Liver (tissue), 9 donors: ENCODE data around the gene MAGI1. TPM values are rescaled to one million over a fixed set of nuclear protein-coding genes. Genes with fewer than 3 reads are reported as not detected.

Source experiments
- DNase-seq: peaks from one replicate; pipeline ENCODE4 v3.0.0-alpha.2; 2017; ENCODE audit warnings: low spot score
- H3K27ac ChIP-seq, 2 donors: one replicate each; pipeline ENCODE4 v1.7.0; 2013; ENCODE audit warnings: inconsistent platforms in 2 of 2, low read length in 2 of 2, control low read depth in 1 of 2, low read depth in 1 of 2, mild to moderate bottlenecking in 1 of 2
- H3K27me3 ChIP-seq, 4 donors: one replicate each; pipeline versions ENCODE4 v1.6.1 to v1.7.0; 2013; ENCODE audit warnings: low read length in 3 of 4, inconsistent platforms in 1 of 4, mild to moderate bottlenecking in 1 of 4, moderate library complexity in 1 of 4; ENCODE audit not compliant: control insufficient read depth in 4 of 4, insufficient read depth in 4 of 4
- H3K36me3 ChIP-seq, 4 donors: one replicate each; pipeline versions ENCODE4 v1.6.1 to v1.7.0; 2013; ENCODE audit warnings: low read length in 3 of 4, mild to moderate bottlenecking in 3 of 4, low read depth in 1 of 4, moderate library complexity in 1 of 4; ENCODE audit not compliant: control insufficient read depth in 4 of 4, insufficient read depth in 3 of 4
- H3K4me1 ChIP-seq, 4 donors: one replicate each; pipeline versions ENCODE4 v1.6.1 to v1.7.0; 2013; ENCODE audit warnings: low read length in 3 of 4, mild to moderate bottlenecking in 3 of 4, moderate library complexity in 1 of 4; ENCODE audit not compliant: control insufficient read depth in 4 of 4, insufficient read depth in 4 of 4
- H3K4me3 ChIP-seq, 3 donors: one replicate each; pipeline versions ENCODE4 v1.6.1 to v1.7.0; 2013; ENCODE audit warnings: low read length in 3 of 3, control low read depth in 1 of 3, low read depth in 1 of 3, mild to moderate bottlenecking in 1 of 3
- H3K9ac ChIP-seq, 2 donors: one replicate each; pipeline ENCODE4 v1.7.0; 2013; ENCODE audit warnings: low read length in 2 of 2, mild to moderate bottlenecking in 2 of 2, moderate library complexity in 2 of 2, control low read depth in 1 of 2, low read depth in 1 of 2
- H3K9me3 ChIP-seq, 4 donors: one replicate each; pipeline versions ENCODE4 v1.6.1 to v1.7.0; 2013; ENCODE audit warnings: low read length in 3 of 4; ENCODE audit not compliant: control insufficient read depth in 4 of 4
- ATF3 ChIP-seq: IDR thresholded peaks from 2 replicates; pipeline ENCODE4 v1.6.1; 2016; ENCODE audit warnings: antibody characterized with exemption
- CTCF ChIP-seq: fragments of 150-350 bp; IDR thresholded peaks from 2 replicates; pipeline ENCODE4 v1.5.1; 2017; ENCODE audit warnings: improper control_type of control experiment, low read depth, low read length; ENCODE audit not compliant: missing input control
- EGR1 ChIP-seq, 2 donors: IDR thresholded peaks; 2 replicates each; pipeline ENCODE4 v1.6.1; 2016 to 2018; ENCODE audit warnings: antibody characterized with exemption in 2 of 2, low read depth in 2 of 2
- FOXA2 ChIP-seq: IDR thresholded peaks from 2 replicates; pipeline ENCODE4 v1.6.1; 2016; ENCODE audit warnings: antibody characterized with exemption
- GABPA ChIP-seq, 2 donors: IDR thresholded peaks in 1 of 2; conservative IDR thresholded peaks in 1 of 2; 2 replicates each; pipeline ENCODE4 v1.6.1; 2016; ENCODE audit warnings: antibody characterized with exemption in 2 of 2, mild to moderate bottlenecking in 1 of 2, moderate library complexity in 1 of 2
- HNF4A ChIP-seq, 2 donors: conservative IDR thresholded peaks; 2 replicates each; pipeline ENCODE4 v1.6.1; 2016; ENCODE audit warnings: antibody characterized with exemption in 2 of 2, mild to moderate bottlenecking in 2 of 2
- HNF4G ChIP-seq: IDR thresholded peaks from 2 replicates; pipeline ENCODE4 v1.6.1; 2016; ENCODE audit warnings: antibody characterized with exemption
- JUND ChIP-seq, 2 donors: IDR thresholded peaks; 2 replicates each; pipeline ENCODE4 v1.6.1; 2016; ENCODE audit warnings: antibody characterized with exemption in 2 of 2
- MAX ChIP-seq: IDR thresholded peaks from 2 replicates; pipeline ENCODE4 v1.6.1; 2016; ENCODE audit warnings: antibody characterized with exemption
- NR2F2 ChIP-seq: IDR thresholded peaks from 2 replicates; pipeline ENCODE4 v1.6.1; 2016; ENCODE audit warnings: antibody characterized with exemption
- RAD21 ChIP-seq, 2 donors: IDR thresholded peaks; 2 replicates each; pipeline ENCODE4 v1.6.1; 2016; ENCODE audit warnings: antibody characterized with exemption in 2 of 2, mild to moderate bottlenecking in 2 of 2
- REST ChIP-seq: IDR thresholded peaks from 2 replicates; pipeline ENCODE4 v1.6.1; 2016; ENCODE audit warnings: antibody characterized with exemption, mild to moderate bottlenecking
- RXRA ChIP-seq, 2 donors: IDR thresholded peaks; 2 replicates each; pipeline ENCODE4 v1.6.1; 2017 to 2018; ENCODE audit warnings: antibody characterized with exemption in 2 of 2, mild to moderate bottlenecking in 1 of 2
- SP1 ChIP-seq: IDR thresholded peaks from 2 replicates; pipeline ENCODE4 v1.6.1; 2018; ENCODE audit warnings: antibody characterized with exemption, mild to moderate bottlenecking
- TAF1 ChIP-seq: conservative IDR thresholded peaks from 2 replicates; pipeline ENCODE4 v1.6.1; 2016; ENCODE audit warnings: antibody characterized with exemption, mild to moderate bottlenecking
- YY1 ChIP-seq: IDR thresholded peaks from 2 replicates; pipeline ENCODE4 v1.6.1; 2016; ENCODE audit warnings: antibody characterized with exemption, mild to moderate bottlenecking
- WGBS: extraction: QIAGEN DNeasy Blood & Tissue Kit; methylation state at CpG from one replicate; pipeline ENCODE4 v1.1.7; 2013; 5-methylcytosine and 5-hydroxymethylcytosine counted together
- polyA plus RNA-seq, 2 donors: library from polyadenylated mRNA; stranded (reverse) in 1 of 2; unstranded in 1 of 2; fragments of 200-250 nt in 1 of 2; fragments of >200 nt in 1 of 2; fragmentation: Nextera tagmentation in 1 of 2; extraction: Ambion mirVana in 1 of 2; gene quantifications; one replicate each; pipeline versions ENCODE4 v1.2.1 to v1.2.3, GENCODE V29; 2013 to 2015
- total RNA-seq, 2 donors: library from RNA; depleted of rRNA; stranded (reverse); fragments of >200 nt; gene quantifications; one replicate each; pipeline ENCODE4 v1.2.3, GENCODE V29; 2014
- donor health status: healthy.
- donor health status: healthy.
- donor health status: healthy.
- donor health status: healthy.
- donor health status: healthy.

Gene MAGI1
- total and polyA plus RNA-seq, 4 donors, result 9.6 to 68.8 (median 14.0) TPM

GRCh38 chr3:65400899-65401298 lies 637.8 kb downstream of the MAGI1 start:
- DNase-seq, result no peak

GRCh38 chr3:65398953-65399352 lies 639.8 kb downstream of the MAGI1 start:
- H3K36me3 ChIP-seq, result peaks cover 0 to 2% (median 0%) of the 10 kb centered on the region in 4 donors
- H3K27ac ChIP-seq, result no peak overlapping the region
- no peak overlapping the region for H3K9ac ChIP-seq
- H3K4me1 ChIP-seq, result no peaks in the 10 kb centered on the region
- TF ChIP-seq MAX (no peak), GABPA (IDR thresholded peaks at IDR 0.05 in 1 of 2, conservative IDR thresholded peaks at IDR 0.05 in 1 of 2) (no peak), HNF4G (no peak), TAF1 (no peak), HNF4A (conservative IDR thresholded peaks at IDR 0.05) (no peak), SP1 (no peak), RAD21 (IDR thresholded peaks at IDR 0.05) (no peak), FOXA2 (no peak)
- no peaks in the 10 kb centered on the region for H3K27me3 ChIP-seq
- H3K4me3 ChIP-seq, result no peak overlapping the region
- no peak for DNase-seq
- H3K9me3 ChIP-seq, result no peaks in the 10 kb centered on the region

More at GRCh38 chr3:65400899-65401298, 637.8 kb downstream of the MAGI1 start:
- peaks cover 0 to 2% (median 0%) of the 10 kb centered on the region in 4 donors for H3K36me3 ChIP-seq
- 91% methylated on average over 5 of the region's 5 CpGs for WGBS
- H3K9ac ChIP-seq, result no peak overlapping the region
- H3K27ac ChIP-seq, result no peak overlapping the region
- TF ChIP-seq EGR1 (IDR thresholded peaks at IDR 0.05; ENCODE audit: low read depth in 2 of 2), result no peak
- no peak for TF ChIP-seq GABPA (IDR thresholded peaks at IDR 0.05 in 1 of 2, conservative IDR thresholded peaks at IDR 0.05 in 1 of 2)
- no peak for TF ChIP-seq YY1
- TF ChIP-seq MAX, result no peak
- TF ChIP-seq REST, result no peak
- no peak for TF ChIP-seq CTCF
- TF ChIP-seq HNF4A (conservative IDR thresholded peaks at IDR 0.05), result no peak
- no peak for TF ChIP-seq ATF3
- no peak for TF ChIP-seq JUND (IDR thresholded peaks at IDR 0.05)
- TF ChIP-seq SP1, result no peak
- TF ChIP-seq NR2F2, result no peak
- no peak for TF ChIP-seq RXRA (IDR thresholded peaks at IDR 0.05)
- TF ChIP-seq TAF1, result no peak
- no peaks in the 10 kb centered on the region for H3K4me1 ChIP-seq
- no peaks in the 10 kb centered on the region for H3K27me3 ChIP-seq
- no peak overlapping the region for H3K4me3 ChIP-seq
- H3K9me3 ChIP-seq, result no peaks in the 10 kb centered on the region
